HepG2 (cell line): ENCODE measurements around the gene CAD. TPM values are rescaled to one million over a fixed set of nuclear protein-coding genes. Genes with fewer than 3 reads are reported as not detected.

ENCODE experiments used
- ATAC-seq: fragments of 200-7000 bp; cut with Tn5 transposase; 3 replicates; pipeline ENCODE4 v1.9.1; 2020; ENCODE audit warnings: mild to moderate bottlenecking, moderate library complexity
- BruUV-seq: library from RNA; stranded (reverse); fragments of 400-500 nt; replicated peaks from 2 replicates; lab custom pipeline; 2021; lab: Mats Ljungman, UMichigan
- CTCF ChIA-PET: fragments of 300-600 bp; formaldehyde crosslinking; extraction: SDS; loops from one replicate; lab custom pipeline; 2021; ENCODE audit warnings: low total read pairs, inconsistent platforms, low intra/inter-chr PET ratio; lab: Yijun Ruan, JAX
- POLR2A ChIA-PET: fragments of 350-600 bp; sonication (Branson Sonifier 250); formaldehyde crosslinking; loops from one replicate; lab custom pipeline; 2020; ENCODE audit warnings: antibody characterized with exemption, inconsistent platforms; lab: Yijun Ruan, JAX
- DNase-seq: peaks from one replicate; pipeline ENCODE4 v3.0.0-alpha.2; 2015; ENCODE audit warnings: low spot score
- FAIRE-seq: peaks from 3 replicates; lab custom pipeline; 2011; peaks lifted over from hg19 to GRCh38; lab: Jason Lieb, UNC
- H2AFZ ChIP-seq: one replicate; pipeline ENCODE4 v1.6.1; 2011; ENCODE audit warnings: low read length, inconsistent platforms
- H3K27ac ChIP-seq: fragments of 300-600 bp; 3 replicates; pipeline ENCODE4 v1.8.0; 2011; ENCODE audit warnings: mixed run types, mild to moderate bottlenecking, mixed read lengths, low read length, inconsistent platforms; ENCODE audit not compliant: insufficient read depth; ENCODE audit errors: extremely low read length
- H3K27me3 ChIP-seq, 2 experiments: fragments of 200-600 bp in 1 of 2; 2 replicates in 1 of 2; 3 replicates in 1 of 2; pipeline versions ENCODE4 v1.6.0 to v1.8.0; 2011; ENCODE audit warnings: low read length in 2 of 2, mild to moderate bottlenecking in 2 of 2, moderate library complexity in 2 of 2, inconsistent platforms in 1 of 2; ENCODE audit not compliant: insufficient read depth in 2 of 2, control insufficient read depth in 1 of 2
- H3K36me3 ChIP-seq, 2 experiments: fragments of 200-600 bp in 1 of 2; replicated peaks in 1 of 2; 2 replicates in 1 of 2; 3 replicates in 1 of 2; pipeline versions ENCODE4 v1.5.1 to v1.8.0; 2011; ENCODE audit warnings: low read length in 2 of 2, inconsistent platforms in 1 of 2; ENCODE audit not compliant: insufficient read depth in 2 of 2, control insufficient read depth in 1 of 2
- H3K4me1 ChIP-seq: 2 replicates; pipeline ENCODE4 v1.5.1; 2012; ENCODE audit warnings: low read length, inconsistent platforms; ENCODE audit not compliant: insufficient read depth
- H3K4me2 ChIP-seq: 2 replicates; pipeline ENCODE4 v1.6.0; 2011; ENCODE audit warnings: low read depth, low read length, inconsistent platforms
- H3K4me3 ChIP-seq, 3 experiments: fragments of 200-600 bp in 1 of 3; sonication (generic), shearing (Covaris generic) in 1 of 3; replicated peaks in 1 of 3; 2 replicates each; pipeline ENCODE4 v1.5.1; 2011 to 2016; ENCODE audit warnings: low read length in 3 of 3, inconsistent platforms in 2 of 3, low read depth in 2 of 3, mild to moderate bottlenecking in 2 of 3, control low read depth in 1 of 3, mixed read lengths in 1 of 3; ENCODE audit not compliant: insufficient read depth in 1 of 3
- H3K79me2 ChIP-seq: one replicate; pipeline ENCODE4 v1.6.1; 2011; ENCODE audit warnings: low read length, inconsistent platforms; ENCODE audit not compliant: insufficient read depth
- H3K9ac ChIP-seq: 2 replicates; pipeline ENCODE4 v1.6.0; 2011; ENCODE audit warnings: mild to moderate bottlenecking, low read depth, low read length, inconsistent platforms; ENCODE audit not compliant: insufficient read depth
- H3K9me3 ChIP-seq: 2 replicates; pipeline ENCODE4 v1.5.1; 2012; ENCODE audit warnings: mild to moderate bottlenecking, low read length
- H4K20me1 ChIP-seq: 2 replicates; pipeline ENCODE4 v1.6.0; 2011; ENCODE audit warnings: inconsistent platforms, mild to moderate bottlenecking, low read length, moderate library complexity; ENCODE audit not compliant: insufficient read depth
- CBFB ChIP-seq: sonication (generic); formaldehyde crosslinking; IDR thresholded peaks from 2 replicates; pipeline ENCODE4 v1.4.0; 2020; ENCODE audit warnings: missing genetic modification reagents
- CC2D1A ChIP-seq: sonication (generic); formaldehyde crosslinking; IDR thresholded peaks from 2 replicates; pipeline ENCODE4 v1.8.1; 2023; ENCODE audit warnings: mild to moderate bottlenecking, missing genetic modification reagents
- DPF2 ChIP-seq: sonication (generic); formaldehyde crosslinking; IDR thresholded peaks from 2 replicates; pipeline ENCODE4 v1.4.0; 2020; ENCODE audit warnings: mild to moderate bottlenecking, low read depth, missing genetic modification reagents, borderline replicate concordance
- FOXA1 ChIP-seq, 2 experiments: fragments of 450-650 bp in 1 of 2; sonication (generic) in 1 of 2; formaldehyde crosslinking in 1 of 2; IDR thresholded peaks; 2 replicates each; pipeline versions ENCODE4 v1.4.0 to v1.6.1; 2016 to 2020; ENCODE audit warnings: missing genetic modification reagents in 1 of 2
- HDAC1 ChIP-seq: sonication (generic); formaldehyde crosslinking; IDR thresholded peaks from 2 replicates; pipeline ENCODE4 v1.5.1; 2020; ENCODE audit warnings: mild to moderate bottlenecking, missing genetic modification reagents
- KLF11 ChIP-seq: IDR thresholded peaks from 2 replicates; pipeline ENCODE4 v1.6.1; 2016; ENCODE audit warnings: missing compliant biosample characterization
- MEIS1 ChIP-seq: sonication (generic); formaldehyde crosslinking; IDR thresholded peaks from 2 replicates; pipeline ENCODE4 v1.9.0; 2021; ENCODE audit warnings: mild to moderate bottlenecking, missing genetic modification reagents, moderate library complexity, borderline replicate concordance
- SIX4 ChIP-seq: sonication (generic); formaldehyde crosslinking; IDR thresholded peaks from 2 replicates; pipeline ENCODE4 v1.4.0; 2020; ENCODE audit warnings: missing genetic modification reagents
- TAF15 ChIP-seq: fragments of 200-400 bp; formaldehyde crosslinking; IDR thresholded peaks from one replicate; pipeline ENCODE4 v1.6.1; 2018; ENCODE audit warnings: mild to moderate bottlenecking, low read depth, low read length; ENCODE audit not compliant: poor library complexity, severe bottlenecking
- ZBTB20 ChIP-seq: sonication (generic); formaldehyde crosslinking; IDR thresholded peaks from 2 replicates; pipeline ENCODE4 v1.8.1; 2023; ENCODE audit warnings: missing genetic modification reagents, low read depth, mild to moderate bottlenecking, borderline replicate concordance
- ZNF232 ChIP-seq: sonication (generic); formaldehyde crosslinking; IDR thresholded peaks from 2 replicates; pipeline ENCODE4 v1.4.0; 2020; ENCODE audit warnings: missing genetic modification reagents, borderline replicate concordance
- ZNF619 ChIP-seq: sonication (generic); formaldehyde crosslinking; IDR thresholded peaks from 2 replicates; pipeline ENCODE4 v1.4.0; 2020; ENCODE audit warnings: mild to moderate bottlenecking, missing genetic modification reagents
- WGBS: methylation state at CpG from one replicate; pipeline ENCODE4 v1.1.6; 2017; ENCODE audit warnings: low lambda C conversion rate; 5-methylcytosine and 5-hydroxymethylcytosine counted together
- in situ Hi-C: cut with HindIII; loops from 2 replicates; pipeline ENCODE4 v1.10.0; 2017; ENCODE audit warnings: low pct_unique_long_range_greater_than_20kb; ENCODE audit not compliant: extremely low pct_ligation_motif_present
- intact Hi-C: fragments of 100-400 bp; cut with micrococcal nuclease; formaldehyde crosslinking; loops from one replicate; pipeline ENCODE4 v1.10.0; 2022; ENCODE audit not compliant: unreplicated experiment
- polyA plus RNA-seq, 8 experiments: library from polyadenylated mRNA; depleted of rRNA in 3 of 8; stranded (reverse) in 7 of 8; unstranded in 1 of 8; fragments of >200 nt; fragmentation: Illumina TruSeq in 4 of 8; extraction: Trizol in 4 of 8; gene quantifications; 2 replicates each; pipeline versions ENCODE4 v1.2.1 to v1.2.3, GENCODE V29; 2011 to 2016; ENCODE audit warnings: low read depth in 4 of 8, missing spikeins in 1 of 8, mixed read lengths in 1 of 8; ENCODE audit not compliant: insufficient read depth in 1 of 8
- total RNA-seq, 5 experiments: library from RNA; depleted of rRNA; stranded (reverse); fragments of >200 nt; fragmentation: Illumina TruSeq; extraction: Trizol; gene quantifications; 2 replicates each; pipeline ENCODE4 v1.2.3, GENCODE V29; 2016; ENCODE audit warnings: low read depth in 1 of 5
- TF ChIP-seq, protein P1 (sequence below): IDR thresholded peaks from 2 replicates; pipeline ENCODE4 v1.6.1; 2016; ENCODE audit warnings: mild to moderate bottlenecking

CAD gene
- total and polyA plus RNA-seq, 2 of the 13 experiments (the other 11 are each of a cell fraction or from before 2014, with no cell fraction given), result 21.7 to 37.0 TPM

DNA sequence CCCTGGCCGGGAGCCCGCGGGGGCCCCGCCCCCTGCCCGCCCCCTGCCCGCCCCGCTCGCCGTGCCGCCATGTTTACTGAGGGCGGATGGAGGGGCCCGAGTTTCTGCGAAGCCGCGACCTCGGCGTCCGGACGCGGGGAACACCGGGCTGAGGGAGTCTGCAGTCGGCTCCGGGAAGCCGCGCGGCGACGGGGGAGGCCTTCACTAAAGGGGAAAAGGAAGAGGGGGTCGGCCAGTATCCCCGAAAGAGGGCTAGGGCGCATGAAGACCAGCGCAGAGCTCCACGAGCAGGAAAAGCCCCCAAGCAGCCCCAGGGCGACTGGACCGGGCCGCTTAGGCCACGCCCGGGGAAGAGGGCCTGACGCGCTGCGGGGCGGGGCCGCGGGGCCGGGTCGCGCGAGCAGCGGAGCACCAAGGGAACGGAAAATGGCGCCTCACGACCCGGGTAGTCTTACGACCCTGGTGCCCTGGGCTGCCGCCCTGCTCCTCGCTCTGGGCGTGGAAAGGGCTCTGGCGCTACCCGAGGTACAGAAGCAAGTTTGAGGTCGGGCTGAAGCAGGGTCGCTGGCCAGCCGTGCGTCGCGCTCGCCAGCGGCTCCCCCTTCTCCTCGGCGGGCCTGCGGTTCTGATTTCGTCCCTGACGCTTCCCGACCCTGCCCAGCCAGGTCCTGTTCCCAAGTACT lies 5.1 kb upstream of the CAD start, which contains the start of the genes ATRAID and SLC5A6:
TSS of gene ATRAID (plus strand) at position 99 of the 683 bp plus-strand sequence. CDS start at position 427, 328 bp downstream.
TSS of gene SLC5A6 (minus strand) at position 326 of the 683 bp plus-strand sequence. CDS start 4,618 bp downstream, outside the sequence.
- peak within 1 kb of the TSS; percentile 87 to 93 (median 89) for H3K4me3 ChIP-seq
- peak; percentile 91 for ATAC-seq
- H3K79me2 ChIP-seq, result peaks cover 47% of the 10 kb centered on the region
- intact Hi-C loops (loop anchor here (5.0 kb wide), 1 partner anchor 115 kb away; no protein-coding TSS in a partner anchor), in situ Hi-C loops (no loop called here)
- BruUV-seq, result no TSS peak
- H4K20me1 ChIP-seq, result no peaks in the 10 kb centered on the region
- no peak within 1 kb of the TSS for H2AFZ ChIP-seq
- peak; percentile 82 for DNase-seq
- H3K36me3 ChIP-seq, result peaks cover 13 to 41% of the 10 kb centered on the region in 2 experiments
- CTCF ChIA-PET, result no interaction called here
- POLR2A ChIA-PET, result interaction anchor here (0.6 to 3.0 kb wide), 32 partner anchors 9 to 216 kb away, joined by 3 to 15 read pairs (median 5); partner anchors contain the start of genes ABHD1, AGBL5, CGREF1 and KHK
- peak within 1 kb of the TSS; percentile 99 for H3K9ac ChIP-seq
- peak within 1 kb of the TSS; percentile 99 for H3K4me2 ChIP-seq
- WGBS, result 0% methylated on average over 5 of the region's 73 CpGs
- H3K4me1 ChIP-seq, result peaks cover 67% of the 10 kb centered on the region
- no peaks in the 10 kb centered on the region; a peak in 1 of 5 replicates for H3K27me3 ChIP-seq
- H3K9me3 ChIP-seq, result no peaks in the 10 kb centered on the region
- H3K27ac ChIP-seq, result peak within 1 kb of the TSS; percentile 97
- peak; percentile 4 for FAIRE-seq
- peak; percentile 83 for TF ChIP-seq HDAC1 (CRISPR knock-in tag)
- TF ChIP-seq FOXA1 (IDR thresholded peaks at IDR 0.05), result no peak
- TF ChIP-seq FOXA1 (CRISPR knock-in tag; IDR thresholded peaks at IDR 0.05), result peak; percentile 76
- TF ChIP-seq, protein P1, sequence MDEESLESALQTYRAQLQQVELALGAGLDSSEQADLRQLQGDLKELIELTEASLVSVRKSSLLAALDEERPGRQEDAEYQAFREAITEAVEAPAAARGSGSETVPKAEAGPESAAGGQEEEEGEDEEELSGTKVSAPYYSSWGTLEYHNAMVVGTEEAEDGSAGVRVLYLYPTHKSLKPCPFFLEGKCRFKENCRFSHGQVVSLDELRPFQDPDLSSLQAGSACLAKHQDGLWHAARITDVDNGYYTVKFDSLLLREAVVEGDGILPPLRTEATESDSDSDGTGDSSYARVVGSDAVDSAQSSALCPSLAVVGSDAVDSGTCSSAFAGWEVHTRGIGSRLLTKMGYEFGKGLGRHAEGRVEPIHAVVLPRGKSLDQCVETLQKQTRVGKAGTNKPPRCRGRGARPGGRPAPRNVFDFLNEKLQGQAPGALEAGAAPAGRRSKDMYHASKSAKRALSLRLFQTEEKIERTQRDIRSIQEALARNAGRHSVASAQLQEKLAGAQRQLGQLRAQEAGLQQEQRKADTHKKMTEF (CRISPR knock-in tag), result peak; percentile 76
- TF ChIP-seq DPF2 (CRISPR knock-in tag), result no peak
- TF ChIP-seq SIX4 (CRISPR knock-in tag), result no peak
- peak; percentile 78 for TF ChIP-seq TAF15
- TF ChIP-seq CBFB (CRISPR knock-in tag), result peak; percentile 44; the same call in 1 of the 2 replicates
- TF ChIP-seq CC2D1A, result no peak
- TF ChIP-seq KLF11 (CRISPR knock-in tag), result no peak; the same call in 1 of the 2 replicates
- peak; percentile 87; the same call in 1 of the 2 replicates for TF ChIP-seq ZNF232 (CRISPR knock-in tag)
- no peak for TF ChIP-seq MEIS1 (CRISPR knock-in tag)
- peak; percentile 92; the same call in 1 of the 2 replicates for TF ChIP-seq ZBTB20 (CRISPR knock-in tag)
- TF ChIP-seq ZNF619 (CRISPR knock-in tag), result 0 out of 2 replicates have a peak, but pooled peaks have one; percentile 27
